Ovary (tissue), 9 donors: ENCODE data around the gene SLC10A4. TPM values are rescaled to one million over a fixed set of nuclear protein-coding genes. Genes with fewer than 3 reads are reported as not detected.
"Not testable (repeated sequence)": the region's sequence is repeated elsewhere in the genome, so short reads cannot be mapped to it uniquely, and the experiment has no call there.

Source experiments
- DNase-seq, 5 donors: peaks; one replicate each; pipeline ENCODE4 v3.0.0-alpha.2; 2019 to 2020
- H3K27ac ChIP-seq, 2 donors: fragments of 200-600 bp; one replicate each; pipeline versions ENCODE4 v1.5.1 to v1.8.0; 2019 to 2022
- H3K27me3 ChIP-seq: fragments of 200-600 bp; one replicate; pipeline ENCODE4 v1.8.0; 2022
- H3K36me3 ChIP-seq: fragments of 200-600 bp; sonication (generic); one replicate; pipeline ENCODE4 v1.5.1; 2019
- H3K4me1 ChIP-seq: one replicate; pipeline ENCODE4 v1.8.1; 2013; ENCODE audit warnings: mild to moderate bottlenecking, moderate library complexity; ENCODE audit not compliant: insufficient read depth
- H3K4me3 ChIP-seq: fragments of 200-600 bp; sonication (generic); one replicate; pipeline ENCODE4 v1.5.1; 2017
- H3K9me3 ChIP-seq, 2 donors: fragments of 200-600 bp in 1 of 2; sonication (generic) in 1 of 2; one replicate each; pipeline versions ENCODE4 v1.5.1 to v1.8.1; 2013 to 2019; ENCODE audit warnings: mild to moderate bottlenecking in 1 of 2, moderate library complexity in 1 of 2
- EP300 ChIP-seq: sonication (generic); formaldehyde crosslinking; IDR thresholded peaks from one replicate; pipeline ENCODE4 v1.6.1; 2017; ENCODE audit warnings: antibody characterized with exemption
- POLR2A ChIP-seq: fragments of 450-650 bp; IDR thresholded peaks from one replicate; pipeline ENCODE4 v1.6.1; 2017; ENCODE audit warnings: antibody characterized with exemption, mild to moderate bottlenecking, moderate library complexity
- WGBS, 3 donors: extraction: QIAGEN DNeasy Blood & Tissue Kit in 1 of 3; methylation state at CpG; one replicate each; pipeline versions ENCODE4 v1.1.5 to v1.1.7; 2013 to 2017; 5-methylcytosine and 5-hydroxymethylcytosine counted together
- intact Hi-C, 4 donors: fragments of 100-400 bp; cut with DNase I; formaldehyde crosslinking; loops; one replicate each; pipeline versions ENCODE4 v1.11.0 to v1.15.1; 2022 to 2023
- polyA plus RNA-seq, 2 donors: library from polyadenylated mRNA; stranded (reverse); fragments of 200-250 nt in 1 of 2; fragments of 350-450 nt in 1 of 2; fragmentation: Illumina TruSeq in 1 of 2; extraction: RNeasy Lipid Tissue Mini Kit (QIAGEN cat#74804) in 1 of 2; gene quantifications; one replicate each; pipeline ENCODE4 v1.2.3, GENCODE V29; 2013 to 2014
- total RNA-seq, 7 donors: library from RNA; depleted of rRNA in 2 of 7; stranded (reverse); fragments of >200 nt in 2 of 7; fragmentation: NEBNext Ultra II Directional in 3 of 7; extraction: Animal tissue kit (Norgen Biotek cat#: 25700) in 3 of 7; gene quantifications; one replicate each; pipeline versions ENCODE4 v1.1.0 to v1.2.4, GENCODE V29; 2016 to 2023
- TF ChIP-seq, protein P1 (sequence below), 3 donors: fragments of 450-650 bp in 2 of 3; fragments of 200-600 bp in 1 of 3; IDR thresholded peaks; one replicate each; pipeline versions ENCODE4 v1.5.1 to v1.8.0; 2016 to 2022; ENCODE audit warnings: antibody characterized with exemption in 3 of 3, mild to moderate bottlenecking in 1 of 3
- donor health status: DM: no; HTN: no; CAD: no; lungs with moderate emphysema.
- donor health status: DM: no; HTN: no; CAD: no.
- donor health status: Bipolar disorder and iron deficiency.
- donor health status: DM: yes; HTN: yes; CAD: no.
- donor health status: DM: no; HTN: no; CAD: no.
- donor health status: DM: yes; HTN: yes; CAD: no.

The SLC10A4 gene
- total and polyA plus RNA-seq, 9 donors = 0.05 to 0.20 (median 0.12) TPM; not detected in 5

DNA sequence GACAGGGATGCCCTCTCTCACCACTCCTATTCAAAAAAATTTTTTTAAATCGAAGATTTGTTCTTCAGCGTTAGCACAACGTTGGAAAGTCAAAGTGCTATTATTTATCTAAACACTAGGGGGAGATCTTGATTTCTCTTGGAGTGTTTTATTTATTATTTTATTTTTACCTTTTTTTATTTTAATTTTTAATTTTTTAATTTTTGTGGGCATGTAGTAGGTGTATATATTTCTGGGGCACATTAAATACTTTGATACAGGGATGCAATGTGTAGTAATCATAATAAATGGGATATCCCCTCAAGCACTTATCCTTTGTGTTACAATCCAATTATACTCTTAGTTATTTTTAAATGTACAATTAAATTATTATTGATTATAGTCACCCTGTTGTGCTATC, 37.4 kb upstream of the SLC10A4 start:
- no peaks in the 10 kb centered on the region for H3K4me1 ChIP-seq
- TF ChIP-seq, protein P1, sequence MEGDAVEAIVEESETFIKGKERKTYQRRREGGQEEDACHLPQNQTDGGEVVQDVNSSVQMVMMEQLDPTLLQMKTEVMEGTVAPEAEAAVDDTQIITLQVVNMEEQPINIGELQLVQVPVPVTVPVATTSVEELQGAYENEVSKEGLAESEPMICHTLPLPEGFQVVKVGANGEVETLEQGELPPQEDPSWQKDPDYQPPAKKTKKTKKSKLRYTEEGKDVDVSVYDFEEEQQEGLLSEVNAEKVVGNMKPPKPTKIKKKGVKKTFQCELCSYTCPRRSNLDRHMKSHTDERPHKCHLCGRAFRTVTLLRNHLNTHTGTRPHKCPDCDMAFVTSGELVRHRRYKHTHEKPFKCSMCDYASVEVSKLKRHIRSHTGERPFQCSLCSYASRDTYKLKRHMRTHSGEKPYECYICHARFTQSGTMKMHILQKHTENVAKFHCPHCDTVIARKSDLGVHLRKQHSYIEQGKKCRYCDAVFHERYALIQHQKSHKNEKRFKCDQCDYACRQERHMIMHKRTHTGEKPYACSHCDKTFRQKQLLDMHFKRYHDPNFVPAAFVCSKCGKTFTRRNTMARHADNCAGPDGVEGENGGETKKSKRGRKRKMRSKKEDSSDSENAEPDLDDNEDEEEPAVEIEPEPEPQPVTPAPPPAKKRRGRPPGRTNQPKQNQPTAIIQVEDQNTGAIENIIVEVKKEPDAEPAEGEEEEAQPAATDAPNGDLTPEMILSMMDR (IDR thresholded peaks at IDR 0.05) = no peak
- no peak for TF ChIP-seq EP300
- no peak for TF ChIP-seq POLR2A
- H3K27ac ChIP-seq = no peak overlapping the region
- H3K4me3 ChIP-seq = no peak overlapping the region
- no peaks in the 10 kb centered on the region for H3K27me3 ChIP-seq
- intact Hi-C loops = no loop called here
- DNase-seq = no peak
- H3K9me3 ChIP-seq = no peaks in the 10 kb centered on the region
- no peaks in the 10 kb centered on the region for H3K36me3 ChIP-seq
- 5 to 7% (median 5%) methylated on average over 3 of the region's 3 CpGs for WGBS, 3 donors

DNA sequence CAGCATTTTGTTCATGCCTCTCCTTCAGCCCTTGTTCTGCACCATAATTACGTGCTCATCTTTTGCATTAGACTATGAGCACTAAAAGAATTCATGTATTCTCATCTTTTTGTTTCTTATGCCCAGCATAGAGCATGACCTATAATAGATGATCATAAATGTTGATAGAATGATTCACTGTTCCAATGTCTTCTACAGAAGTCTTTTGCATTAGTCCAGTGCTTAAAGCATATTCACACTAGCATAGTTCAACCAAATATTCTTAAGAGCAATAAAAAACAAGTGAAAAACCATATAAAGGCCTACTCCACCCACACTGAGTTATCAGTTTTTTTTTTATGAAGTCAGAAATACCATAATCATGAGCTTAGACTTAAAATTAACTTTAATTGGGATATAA, 36.5 kb upstream of the SLC10A4 start:
- Histone ChIP-seq H3K27ac (no peak overlapping the region), H3K9me3 (no peaks in the 10 kb centered on the region), H3K4me3 (no peak overlapping the region), H3K4me1 (no peaks in the 10 kb centered on the region), H3K36me3 (no peaks in the 10 kb centered on the region), H3K27me3 (no peaks in the 10 kb centered on the region)
- DNase-seq = no peak
- TF ChIP-seq POLR2A = no peak
- TF ChIP-seq, protein P1 (IDR thresholded peaks at IDR 0.05) = no peak
- TF ChIP-seq EP300 = no peak
- WGBS, 3 donors = 91 to 94% (median 94%) methylated on average over 1 of the region's 1 CpG
- intact Hi-C loops = no loop called here

DNA sequence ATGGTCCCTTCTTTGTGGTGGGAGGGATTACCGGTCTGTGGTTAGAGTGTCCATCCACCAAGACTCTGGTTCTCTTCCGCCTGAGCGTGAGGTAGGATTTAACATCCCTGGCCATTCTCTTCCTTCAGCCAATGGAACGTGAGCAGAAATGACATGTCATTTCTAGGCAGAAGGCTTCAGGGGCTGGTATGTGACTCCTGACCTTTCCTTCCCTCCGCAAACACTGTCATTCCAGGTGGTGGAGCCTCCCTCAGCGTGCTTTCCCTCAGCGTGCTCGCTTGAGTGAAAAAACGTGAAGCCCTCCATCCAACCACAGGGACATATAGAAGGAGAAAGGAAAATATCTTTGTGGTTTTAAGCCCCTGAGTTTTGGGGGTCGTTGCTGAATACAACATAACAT, 34.0 kb upstream of the SLC10A4 start:
- no peaks in the 10 kb centered on the region for H3K36me3 ChIP-seq
- intact Hi-C loops = no loop called here
- H3K4me1 ChIP-seq = no peaks in the 10 kb centered on the region
- H3K27ac ChIP-seq = no peak overlapping the region
- no peaks in the 10 kb centered on the region for H3K9me3 ChIP-seq
- no peak for DNase-seq
- TF ChIP-seq EP300 (no peak), POLR2A (no peak)
- TF ChIP-seq, protein P1 (IDR thresholded peaks at IDR 0.05) = no peak
- no peaks in the 10 kb centered on the region for H3K27me3 ChIP-seq
- 86 to 91% (median 86%) methylated on average over 10 of the region's 10 CpGs for WGBS, 3 donors
- no peak overlapping the region for H3K4me3 ChIP-seq

DNA sequence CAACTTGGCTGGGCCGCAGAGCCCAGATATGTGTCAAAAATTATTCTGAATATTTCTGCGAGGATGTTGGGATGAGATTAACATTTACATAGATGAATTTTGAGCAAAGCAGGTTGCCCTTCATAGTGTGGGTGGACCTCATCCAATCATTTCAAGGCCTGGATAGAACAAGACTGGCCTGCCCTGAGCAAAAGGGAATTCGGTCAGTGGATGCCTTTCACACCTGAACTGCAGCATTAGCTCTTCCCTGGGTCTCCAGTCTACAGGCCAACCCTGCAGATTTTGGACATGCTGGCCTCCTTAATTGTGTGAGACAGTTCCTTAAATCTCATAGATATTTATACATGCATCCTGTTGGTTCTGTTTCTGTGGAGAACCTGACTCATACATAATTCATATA, 32.4 kb upstream of the SLC10A4 start:
- Histone ChIP-seq H3K4me3 (no peak overlapping the region), H3K36me3 (no peaks in the 10 kb centered on the region), H3K27me3 (no peaks in the 10 kb centered on the region), H3K4me1 (no peaks in the 10 kb centered on the region), H3K9me3 (no peaks in the 10 kb centered on the region), H3K27ac (no peak overlapping the region)
- no peak for DNase-seq
- intact Hi-C loops = no loop called here
- TF ChIP-seq POLR2A (no peak), EP300 (no peak)
- TF ChIP-seq, protein P1 (IDR thresholded peaks at IDR 0.05) = no peak
- 89 to 93% (median 93%) methylated on average over 3 of the region's 3 CpGs for WGBS, 3 donors

- DNase-seq, H3K27me3 ChIP-seq, H3K4me3 ChIP-seq, intact Hi-C loops, H3K27ac ChIP-seq, H3K9me3 ChIP-seq, H3K4me1 ChIP-seq, H3K36me3 ChIP-seq: not testable (repeated sequence)
- 88 to 93% (median 93%) methylated on average over 3 of the region's 3 CpGs for WGBS, 3 donors
These were observed 31.5 kb upstream of the SLC10A4 start for GRCh38 chr4:48451656-48452055.
